Gastroesophageal sphincter (tissue), 3 donors: ENCODE results near the gene HIP1R.

Experiments
- EP300 ChIP-seq: sonication (generic); formaldehyde crosslinking; IDR thresholded peaks from one replicate; pipeline ENCODE4 v1.6.1; 2017; ENCODE audit warnings: antibody characterized with exemption, mild to moderate bottlenecking
- POLR2A ChIP-seq, 2 donors: fragments of 450-650 bp; IDR thresholded peaks; one replicate each; pipeline ENCODE4 v1.6.1; 2017; ENCODE audit warnings: antibody characterized with exemption in 2 of 2, mild to moderate bottlenecking in 2 of 2, moderate library complexity in 1 of 2
- POLR2AphosphoS5 ChIP-seq: sonication (generic); formaldehyde crosslinking; IDR thresholded peaks from one replicate; pipeline ENCODE4 v1.6.1; 2017; ENCODE audit warnings: antibody characterized with exemption
- TF ChIP-seq, protein P1 (sequence below), 4 experiments: fragments of 200-600 bp in 2 of 4; fragments of 450-650 bp in 2 of 4; sonication (generic) in 1 of 4; IDR thresholded peaks; one replicate each; pipeline ENCODE4 v1.5.1; 2017 to 2019; ENCODE audit warnings: antibody characterized with exemption in 4 of 4, mild to moderate bottlenecking in 2 of 4, moderate library complexity in 2 of 4

DNA sequence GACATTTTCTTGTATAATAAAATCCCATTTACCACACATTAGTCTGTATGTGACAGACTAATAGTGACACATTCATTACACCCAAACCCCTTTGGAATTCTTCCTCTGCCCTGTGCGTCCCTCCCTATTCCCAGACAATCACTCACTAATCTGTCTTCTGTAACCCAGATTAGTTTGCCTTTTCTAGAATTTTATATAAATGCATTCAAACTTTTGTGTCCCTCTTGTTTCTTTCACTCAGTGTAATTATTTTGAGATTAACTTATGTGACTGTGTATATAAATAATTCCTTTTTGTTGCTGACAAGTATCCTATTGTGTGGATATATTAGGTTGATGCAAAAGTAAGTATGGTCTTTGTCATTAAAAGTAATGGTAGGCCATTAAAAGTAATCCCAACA is 27.6 kb upstream of the HIP1R start:
- TF ChIP-seq POLR2A (IDR thresholded peaks at IDR 0.05) = no peak
- no peak for TF ChIP-seq EP300
- no peak for TF ChIP-seq POLR2AphosphoS5
- TF ChIP-seq, protein P1, sequence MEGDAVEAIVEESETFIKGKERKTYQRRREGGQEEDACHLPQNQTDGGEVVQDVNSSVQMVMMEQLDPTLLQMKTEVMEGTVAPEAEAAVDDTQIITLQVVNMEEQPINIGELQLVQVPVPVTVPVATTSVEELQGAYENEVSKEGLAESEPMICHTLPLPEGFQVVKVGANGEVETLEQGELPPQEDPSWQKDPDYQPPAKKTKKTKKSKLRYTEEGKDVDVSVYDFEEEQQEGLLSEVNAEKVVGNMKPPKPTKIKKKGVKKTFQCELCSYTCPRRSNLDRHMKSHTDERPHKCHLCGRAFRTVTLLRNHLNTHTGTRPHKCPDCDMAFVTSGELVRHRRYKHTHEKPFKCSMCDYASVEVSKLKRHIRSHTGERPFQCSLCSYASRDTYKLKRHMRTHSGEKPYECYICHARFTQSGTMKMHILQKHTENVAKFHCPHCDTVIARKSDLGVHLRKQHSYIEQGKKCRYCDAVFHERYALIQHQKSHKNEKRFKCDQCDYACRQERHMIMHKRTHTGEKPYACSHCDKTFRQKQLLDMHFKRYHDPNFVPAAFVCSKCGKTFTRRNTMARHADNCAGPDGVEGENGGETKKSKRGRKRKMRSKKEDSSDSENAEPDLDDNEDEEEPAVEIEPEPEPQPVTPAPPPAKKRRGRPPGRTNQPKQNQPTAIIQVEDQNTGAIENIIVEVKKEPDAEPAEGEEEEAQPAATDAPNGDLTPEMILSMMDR (IDR thresholded peaks at IDR 0.05) = no peak
